K562 (cell line): ENCODE data around the gene EVA1B. TPM values are rescaled to one million over a fixed set of nuclear protein-coding genes. Genes with fewer than 3 reads are reported as not detected.

ENCODE experiments used
- ATF7 ChIP-seq: fragments of 450-650 bp; IDR thresholded peaks from 2 replicates; pipeline ENCODE4 v1.7.1; 2014; ENCODE audit warnings: mild to moderate bottlenecking, moderate library complexity
- CXXC5 ChIP-seq: fragments of 250-450 bp; sonication (Bioruptor Pico); IDR thresholded peaks from 2 replicates; pipeline ENCODE4 v1.8.0; 2022; ENCODE audit warnings: inconsistent platforms, mild to moderate bottlenecking, moderate library complexity
- EGR1 ChIP-seq: fragments of 450-650 bp; conservative IDR thresholded peaks from 2 replicates; pipeline ENCODE4 v1.6.1; 2017; ENCODE audit warnings: mild to moderate bottlenecking
- EP400 ChIP-seq: fragments of 450-650 bp; IDR thresholded peaks from 2 replicates; pipeline ENCODE4 v1.6.1; 2017; ENCODE audit warnings: antibody characterized with exemption, mild to moderate bottlenecking, moderate library complexity
- JUND ChIP-seq, 2 experiments: IDR thresholded peaks; 2 replicates in 1 of 2; 3 replicates in 1 of 2; pipeline ENCODE4 v1.6.1; 2011; ENCODE audit warnings: borderline replicate concordance in 2 of 2, low read depth in 2 of 2, low read length in 2 of 2, improper control_type of control experiment in 1 of 2, missing biosample characterization in 1 of 2, missing genetic modification characterization in 1 of 2, missing genetic modification reagents in 1 of 2
- RAD21 ChIP-seq, 2 experiments: fragments of 250-450 bp in 1 of 2; fragments of 450-650 bp in 1 of 2; sonication (Bioruptor Pico) in 1 of 2; formaldehyde crosslinking in 1 of 2; IDR thresholded peaks in 1 of 2; conservative IDR thresholded peaks in 1 of 2; 2 replicates each; pipeline versions ENCODE4 v1.4.0 to v1.8.0; 2020 to 2022; ENCODE audit warnings: mild to moderate bottlenecking in 2 of 2, moderate library complexity in 1 of 2
- SMC3 ChIP-seq: conservative IDR thresholded peaks from 2 replicates; pipeline ENCODE4 v1.6.1; 2011; ENCODE audit warnings: low read depth, low read length, improper control_type of control experiment; ENCODE audit not compliant: insufficient read depth
- ZBTB49 ChIP-seq: sonication (generic); formaldehyde crosslinking; IDR thresholded peaks from 2 replicates; pipeline ENCODE4 v1.8.0; 2022; ENCODE audit warnings: missing genetic modification reagents, mild to moderate bottlenecking, borderline replicate concordance
- polyA plus RNA-seq, 8 experiments: library from polyadenylated mRNA; depleted of rRNA in 4 of 8; stranded (reverse) in 5 of 8; unstranded in 3 of 8; fragments of >200 nt; fragmentation: Nextera tagmentation in 2 of 8; fragmentation: Illumina TruSeq in 1 of 8; extraction: Ambion mirVana in 2 of 8; extraction: Trizol in 1 of 8; gene quantifications; 2 replicates each; pipeline versions ENCODE4 v1.2.1 to v1.2.3, GENCODE V29; 2011 to 2014; ENCODE audit warnings: inconsistent platforms in 1 of 8, missing spikeins in 1 of 8
- total RNA-seq, 7 experiments: library from RNA; depleted of rRNA in 6 of 7; stranded (reverse); fragments of >200 nt in 6 of 7; fragmentation: Illumina TruSeq in 2 of 7; extraction: Trizol in 2 of 7; gene quantifications; 2 replicates each; pipeline versions ENCODE4 v1.2.1 to v1.2.3, GENCODE V29; 2011 to 2021; ENCODE audit warnings: low replicate concordance in 1 of 7

The EVA1B gene
- total and polyA plus RNA-seq, 9 of the 15 experiments (the other 6 are each of a cell fraction or from before 2014, with no cell fraction given): 0.08 to 65.7 (median 2.4) TPM

- TF ChIP-seq CXXC5 (CRISPR knock-in tag) (0 out of 2 replicates have a peak, but pooled peaks have one; percentile 39), EGR1 (no peak; the same call in 1 of the 2 replicates), EP400 (0 out of 2 replicates have a peak, but pooled peaks have one; percentile 29), ZBTB49 (CRISPR knock-in tag) (0 out of 2 replicates have a peak, but pooled peaks have one; percentile 54), RAD21 (CRISPR knock-in tag; conservative IDR thresholded peaks at IDR 0.05 in 1 of 2, IDR thresholded peaks at IDR 0.05 in 1 of 2) (peak; percentile 88 to 93), ATF7 (peak; percentile 31; the same call in 1 of the 2 replicates), SMC3 (peak; percentile 87), JUND (IDR thresholded peaks at IDR 0.05; ENCODE audit: borderline replicate concordance, low read depth, low read length) (peak; percentile 41; the same call in 1 of the 2 replicates), JUND (tag; IDR thresholded peaks at IDR 0.05; ENCODE audit: borderline replicate concordance, low read depth, low read length) (no peak)
Observed at GRCh38 chr1:36285443-36286101, 37.9 kb downstream of the EVA1B start (continued).
